GM12872 (cell line): Measurements from ENCODE around the gene BTBD17.
A peak's percentile ranks its signal among the peaks of the same experiment; 100 is the strongest.

ENCODE experiments used
- TF ChIP-seq, protein P1 (sequence below): IDR thresholded peaks from 3 replicates; pipeline ENCODE4 v1.5.1; 2011; ENCODE audit warnings: low read depth, mild to moderate bottlenecking, low read length, moderate library complexity; ENCODE audit not compliant: insufficient read depth

Gene BTBD17

DNA sequence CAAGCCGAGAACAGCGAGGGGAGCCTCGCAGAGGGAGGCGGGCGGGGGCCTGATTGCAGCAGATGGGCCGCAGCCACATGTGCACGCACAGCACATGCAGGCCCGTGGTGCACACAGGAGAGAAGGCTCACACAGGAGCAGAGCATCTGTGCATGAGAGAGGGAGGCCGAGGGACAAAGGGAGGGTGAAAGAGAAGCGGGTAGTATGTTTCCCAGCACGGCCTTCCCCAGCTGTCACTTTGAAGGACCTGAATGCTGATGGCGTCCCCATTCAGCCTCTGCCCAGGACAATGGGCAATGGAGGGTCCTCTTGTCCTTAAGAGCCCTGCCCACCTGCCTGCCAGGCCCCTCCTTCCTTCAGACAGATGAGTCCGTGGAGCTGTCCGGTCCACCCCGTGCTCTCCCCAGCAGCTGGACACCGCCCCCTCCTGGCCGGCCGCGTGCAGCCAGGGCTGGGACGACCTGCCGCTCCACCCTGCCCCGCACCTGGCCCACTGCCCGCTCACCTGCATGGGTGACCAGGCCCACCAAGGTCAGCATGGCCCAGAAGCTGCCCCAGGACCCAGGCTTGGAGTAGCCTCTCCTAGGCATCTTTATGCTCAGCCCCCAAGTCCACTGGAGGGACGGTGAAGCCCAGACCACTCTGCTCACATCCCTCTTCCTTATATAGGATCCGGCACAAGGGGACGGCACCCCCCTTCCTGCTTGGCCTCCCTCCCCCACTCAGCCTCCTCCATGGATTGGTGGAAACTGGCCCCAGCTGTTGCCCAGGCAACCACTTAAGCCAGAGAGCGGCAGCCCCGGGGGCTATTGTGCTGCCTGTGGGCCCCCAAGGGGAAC lies at the start of gene BTBD17:
BTBD17 (minus strand) TSS at position 639 of the 839 bp plus-strand sequence; CDS start at position 590, 49 bp downstream.
- TF ChIP-seq, protein P1, sequence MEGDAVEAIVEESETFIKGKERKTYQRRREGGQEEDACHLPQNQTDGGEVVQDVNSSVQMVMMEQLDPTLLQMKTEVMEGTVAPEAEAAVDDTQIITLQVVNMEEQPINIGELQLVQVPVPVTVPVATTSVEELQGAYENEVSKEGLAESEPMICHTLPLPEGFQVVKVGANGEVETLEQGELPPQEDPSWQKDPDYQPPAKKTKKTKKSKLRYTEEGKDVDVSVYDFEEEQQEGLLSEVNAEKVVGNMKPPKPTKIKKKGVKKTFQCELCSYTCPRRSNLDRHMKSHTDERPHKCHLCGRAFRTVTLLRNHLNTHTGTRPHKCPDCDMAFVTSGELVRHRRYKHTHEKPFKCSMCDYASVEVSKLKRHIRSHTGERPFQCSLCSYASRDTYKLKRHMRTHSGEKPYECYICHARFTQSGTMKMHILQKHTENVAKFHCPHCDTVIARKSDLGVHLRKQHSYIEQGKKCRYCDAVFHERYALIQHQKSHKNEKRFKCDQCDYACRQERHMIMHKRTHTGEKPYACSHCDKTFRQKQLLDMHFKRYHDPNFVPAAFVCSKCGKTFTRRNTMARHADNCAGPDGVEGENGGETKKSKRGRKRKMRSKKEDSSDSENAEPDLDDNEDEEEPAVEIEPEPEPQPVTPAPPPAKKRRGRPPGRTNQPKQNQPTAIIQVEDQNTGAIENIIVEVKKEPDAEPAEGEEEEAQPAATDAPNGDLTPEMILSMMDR: peak; percentile 59

DNA sequence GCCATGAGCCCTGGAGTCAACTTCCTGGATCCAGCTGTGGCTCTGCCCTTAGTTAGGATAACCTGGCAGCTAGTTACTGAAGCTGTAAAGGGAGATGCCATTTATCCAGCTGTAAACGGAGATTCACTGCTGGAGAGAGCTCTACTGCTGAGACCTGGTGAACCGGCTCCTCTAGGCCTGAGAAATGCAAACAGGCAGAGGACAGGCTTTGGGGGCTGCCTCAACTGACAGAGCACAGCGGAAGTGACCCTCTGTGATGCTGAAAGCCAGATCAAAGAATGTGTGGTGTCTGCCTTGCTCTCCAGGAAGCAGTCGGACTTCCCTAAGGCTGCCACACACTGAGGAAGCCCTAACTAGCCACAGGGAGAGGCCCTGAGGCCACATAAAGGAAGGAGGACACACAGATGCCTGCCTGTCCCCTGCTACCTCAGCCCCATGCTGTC lies 48.4 kb upstream of the BTBD17 start:
- TF ChIP-seq, protein P1: no peak

- TF ChIP-seq, protein P1: no peak
These were observed 47.1 kb upstream of the BTBD17 start for GRCh38 chr17:74408815-74409214.

DNA sequence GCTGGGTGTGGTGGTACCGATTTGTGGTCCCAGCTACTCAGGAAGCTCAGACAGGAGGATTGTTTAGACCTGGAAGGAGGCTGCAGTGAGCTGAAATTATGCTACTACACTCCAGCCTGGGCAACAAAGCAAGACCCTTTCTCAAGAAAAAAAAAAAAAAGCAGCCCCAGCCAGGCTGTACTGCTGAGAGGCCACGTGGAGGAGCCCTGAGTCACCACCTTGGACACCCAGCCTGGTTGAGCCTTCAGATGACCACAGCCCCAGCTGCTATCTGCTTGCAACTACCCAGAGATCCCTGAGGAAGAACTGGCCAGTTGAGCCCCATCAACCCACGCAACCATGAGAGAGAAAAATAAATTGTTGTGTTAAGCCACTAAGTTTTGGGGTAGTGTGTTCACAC lies 46.6 kb upstream of the BTBD17 start:
- TF ChIP-seq, protein P1: peak; percentile 33; the same call in 1 of the 3 replicates

GRCh38 chr17:74407384-74407783 lies 45.7 kb upstream of the BTBD17 start:
- TF ChIP-seq, protein P1: no peak

- TF ChIP-seq, protein P1: no peak
These were observed 43.1 kb upstream of the BTBD17 start for GRCh38 chr17:74404789-74405188.

DNA sequence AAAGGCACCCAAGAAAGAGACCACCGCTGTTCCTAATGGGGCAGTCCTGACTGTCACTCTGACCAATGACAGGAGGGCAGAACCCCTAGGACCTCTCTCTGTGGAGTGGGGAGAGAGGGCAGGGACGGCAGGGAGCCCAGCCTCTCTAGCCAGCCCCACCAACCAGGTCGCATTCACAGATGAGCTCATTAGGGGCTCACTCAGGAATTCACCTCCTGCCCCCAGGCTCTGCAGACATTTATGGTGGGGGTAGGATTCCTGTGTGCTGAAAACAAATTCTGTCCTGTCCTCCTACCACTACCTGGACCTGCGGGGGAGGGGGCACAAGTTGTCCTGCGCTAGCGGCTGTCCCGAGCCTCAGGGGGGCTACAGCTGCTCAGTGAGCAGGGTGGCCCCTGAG lies 42.5 kb upstream of the BTBD17 start:
- TF ChIP-seq, protein P1: no peak
